SH-SY5Y (cell line): ENCODE results near the gene EFNA2.

Experiments
- GATA2 ChIP-seq: IDR thresholded peaks from 2 replicates; pipeline ENCODE4 v1.6.1; 2011; ENCODE audit warnings: mild to moderate bottlenecking, low read depth, low read length
- GATA3 ChIP-seq: IDR thresholded peaks from 2 replicates; pipeline ENCODE4 v1.6.1; 2011; ENCODE audit warnings: low read depth, mild to moderate bottlenecking, low read length, moderate library complexity

DNA sequence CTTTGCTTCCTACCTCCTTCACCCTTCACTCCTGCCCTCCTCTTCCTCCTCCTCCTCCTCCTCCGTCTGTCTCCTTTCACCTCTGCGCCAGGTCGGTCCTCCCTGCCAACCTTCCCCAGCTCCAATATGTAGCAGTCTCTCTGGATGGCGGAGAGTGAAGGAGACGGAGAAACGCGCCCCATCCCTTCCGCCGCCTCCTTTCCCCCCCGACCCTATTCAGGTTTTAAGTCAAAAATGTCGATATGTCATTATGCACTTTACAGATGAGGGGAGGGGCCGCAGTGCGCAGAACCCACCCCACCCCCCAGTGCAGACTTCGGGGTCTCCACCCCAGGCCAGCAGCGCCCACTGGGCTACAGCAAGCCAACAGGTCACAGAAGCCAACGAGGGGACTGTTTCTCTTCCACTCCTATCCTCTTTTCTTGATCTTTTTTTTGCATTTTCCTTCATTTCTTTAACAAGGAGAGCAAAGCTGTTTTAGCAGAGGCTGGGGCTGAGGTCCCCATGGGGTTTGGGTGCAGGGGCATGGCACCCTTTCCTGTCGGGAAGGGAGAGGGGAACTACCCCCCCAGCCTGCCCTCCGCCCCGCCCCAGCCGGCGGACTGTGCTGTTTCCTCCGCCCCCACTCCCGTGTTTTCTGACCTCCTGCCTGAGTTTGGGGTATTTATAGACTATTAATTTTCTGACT lies 28.1 kb upstream of the EFNA2 start:
- TF ChIP-seq GATA2 (no peak), GATA3 (no peak)
